ENCODE measurements around the gene ZKSCAN5. TPM values are rescaled to one million over a fixed set of nuclear protein-coding genes. Genes with fewer than 3 reads are reported as not detected.

ZKSCAN5 gene
- total and polyA plus RNA-seq, 2 donors (not counting 3 experiments of a cell fraction or from before 2014, with no cell fraction given): 4.3 to 9.7 TPM

DNA sequence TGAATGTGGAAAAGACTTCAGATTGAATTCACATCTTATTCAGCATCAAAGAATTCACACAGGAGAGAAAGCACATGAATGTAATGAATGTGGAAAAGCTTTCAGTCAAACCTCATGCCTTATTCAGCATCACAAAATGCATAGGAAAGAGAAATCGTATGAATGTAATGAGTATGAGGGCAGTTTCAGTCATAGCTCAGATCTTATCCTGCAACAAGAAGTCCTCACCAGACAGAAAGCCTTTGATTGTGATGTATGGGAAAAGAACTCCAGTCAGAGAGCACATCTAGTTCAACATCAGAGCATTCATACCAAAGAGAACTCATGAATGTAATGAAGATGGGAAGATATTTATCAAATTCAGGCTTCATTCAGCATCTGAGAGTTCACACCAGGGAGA lies 68.8 kb downstream of the ZKSCAN5 start:
- H3K9me3 ChIP-seq (replicated peaks; ENCODE audit: control insufficient read depth, insufficient read depth, low read length): no peaks in the 10 kb centered on the region
- no peak overlapping the region for H3K4me3 ChIP-seq (replicated peaks in 1 of 3; ENCODE audit: insufficient read depth in 1 of 3, low read depth in 1 of 3, low read length in 3 of 3)
- CTCF ChIA-PET: no interaction called here
- no peak for TF ChIP-seq JUN (IDR thresholded peaks at IDR 0.05; ENCODE audit: borderline replicate concordance, insufficient read depth, insufficient read length, low read depth)
- no peak for FAIRE-seq
- H3K4me2 ChIP-seq (ENCODE audit: insufficient read depth, low read length): no peak overlapping the region
- dilution Hi-C loops (cut with MboI; ENCODE audit: extremely low pct_ligation_motif_present, low sequenced_read_pairs): no loop called here
- no peaks in the 10 kb centered on the region for H3K4me1 ChIP-seq (ENCODE audit: control insufficient read depth, extremely low read depth, insufficient read depth, low read length)
- peaks cover 0 to 2% of the 10 kb centered on the region in 2 experiments for H3K36me3 ChIP-seq (ENCODE audit: control insufficient read depth in 2 of 2, extremely low read depth in 1 of 2, insufficient read depth in 2 of 2, low read length in 2 of 2)
- POLR2A ChIA-PET: no interaction called here
- H3K27me3 ChIP-seq (ENCODE audit: control insufficient read depth in 2 of 2, insufficient read depth in 2 of 2, low read length in 2 of 2): no peaks in the 10 kb centered on the region
- no peak for DNase-seq (ENCODE audit: low read depth, low spot score)
- no peak overlapping the region for H3K9ac ChIP-seq (replicated peaks; ENCODE audit: extremely low read depth, insufficient read depth, low read length)
- no peak overlapping the region for H2AFZ ChIP-seq (ENCODE audit: low read depth, low read length)
- H3K79me2 ChIP-seq (ENCODE audit: control insufficient read depth, insufficient read depth, low read length): no peaks in the 10 kb centered on the region
- H4K20me1 ChIP-seq (replicated peaks; ENCODE audit: control insufficient read depth, extremely low read depth, insufficient read depth, low read length): no peaks in the 10 kb centered on the region
- no peaks in the 10 kb centered on the region for H3K9me1 ChIP-seq (replicated peaks; ENCODE audit: control insufficient read depth, extremely low read depth, insufficient read depth, low read length)
- intact Hi-C loops (cut with micrococcal nuclease): no loop called here
- H3K27ac ChIP-seq (ENCODE audit: insufficient read depth, low read depth, low read length): no peak overlapping the region
- BruUV-seq (replicated peaks): no TSS peak

DNA sequence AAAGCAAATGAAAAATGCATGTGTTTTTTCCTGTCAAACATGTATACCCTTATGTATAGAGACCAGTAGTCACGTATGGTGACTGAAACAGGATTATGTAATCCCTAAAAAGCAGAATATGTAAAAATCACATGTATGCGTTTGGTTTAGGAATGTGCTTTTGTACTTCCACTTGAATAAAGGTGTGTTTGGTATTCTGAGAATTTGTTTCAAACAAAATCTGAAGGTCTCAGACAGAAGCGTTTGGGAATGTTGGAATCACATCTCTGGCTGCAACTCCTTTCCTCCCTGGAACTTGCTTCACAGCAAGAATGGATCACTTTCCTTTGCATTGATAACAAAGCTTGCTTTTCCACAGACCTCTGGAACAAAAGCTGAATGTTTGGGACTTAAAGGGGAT lies 71.8 kb downstream of the ZKSCAN5 start:
- peaks cover 0 to 2% of the 10 kb centered on the region in 2 experiments for H3K36me3 ChIP-seq (ENCODE audit: control insufficient read depth in 2 of 2, extremely low read depth in 1 of 2, insufficient read depth in 2 of 2, low read length in 2 of 2)
- H3K4me1 ChIP-seq (ENCODE audit: control insufficient read depth, extremely low read depth, insufficient read depth, low read length): peaks cover 6% of the 10 kb centered on the region
- no peak overlapping the region for H3K4me3 ChIP-seq (replicated peaks in 1 of 3; ENCODE audit: insufficient read depth in 1 of 3, low read depth in 1 of 3, low read length in 3 of 3)
- no peaks in the 10 kb centered on the region for H3K27me3 ChIP-seq (ENCODE audit: control insufficient read depth in 2 of 2, insufficient read depth in 2 of 2, low read length in 2 of 2)
- H3K9me3 ChIP-seq (replicated peaks; ENCODE audit: control insufficient read depth, insufficient read depth, low read length): no peaks in the 10 kb centered on the region
- ChIA-PET CTCF (interaction anchor here (0.8 kb wide), 1 partner anchor 50 kb away, joined by 3 read pairs; no protein-coding TSS in a partner anchor), POLR2A (no interaction called here)
- no peak overlapping the region for H2AFZ ChIP-seq (ENCODE audit: low read depth, low read length)
- no peaks in the 10 kb centered on the region for H4K20me1 ChIP-seq (replicated peaks; ENCODE audit: control insufficient read depth, extremely low read depth, insufficient read depth, low read length)
- H3K4me2 ChIP-seq (ENCODE audit: insufficient read depth, low read length): no peak overlapping the region
- no peak overlapping the region for H3K9ac ChIP-seq (replicated peaks; ENCODE audit: extremely low read depth, insufficient read depth, low read length)
- no peaks in the 10 kb centered on the region for H3K79me2 ChIP-seq (ENCODE audit: control insufficient read depth, insufficient read depth, low read length)
- no TSS peak for BruUV-seq (replicated peaks)
- no peak for TF ChIP-seq POLR2A (IDR thresholded peaks at IDR 0.05; ENCODE audit: low read depth, low read length)
- TF ChIP-seq, protein P1, sequence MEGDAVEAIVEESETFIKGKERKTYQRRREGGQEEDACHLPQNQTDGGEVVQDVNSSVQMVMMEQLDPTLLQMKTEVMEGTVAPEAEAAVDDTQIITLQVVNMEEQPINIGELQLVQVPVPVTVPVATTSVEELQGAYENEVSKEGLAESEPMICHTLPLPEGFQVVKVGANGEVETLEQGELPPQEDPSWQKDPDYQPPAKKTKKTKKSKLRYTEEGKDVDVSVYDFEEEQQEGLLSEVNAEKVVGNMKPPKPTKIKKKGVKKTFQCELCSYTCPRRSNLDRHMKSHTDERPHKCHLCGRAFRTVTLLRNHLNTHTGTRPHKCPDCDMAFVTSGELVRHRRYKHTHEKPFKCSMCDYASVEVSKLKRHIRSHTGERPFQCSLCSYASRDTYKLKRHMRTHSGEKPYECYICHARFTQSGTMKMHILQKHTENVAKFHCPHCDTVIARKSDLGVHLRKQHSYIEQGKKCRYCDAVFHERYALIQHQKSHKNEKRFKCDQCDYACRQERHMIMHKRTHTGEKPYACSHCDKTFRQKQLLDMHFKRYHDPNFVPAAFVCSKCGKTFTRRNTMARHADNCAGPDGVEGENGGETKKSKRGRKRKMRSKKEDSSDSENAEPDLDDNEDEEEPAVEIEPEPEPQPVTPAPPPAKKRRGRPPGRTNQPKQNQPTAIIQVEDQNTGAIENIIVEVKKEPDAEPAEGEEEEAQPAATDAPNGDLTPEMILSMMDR (IDR thresholded peaks at IDR 0.05; ENCODE audit: extremely low read depth in 1 of 2, insufficient read depth in 1 of 2, low read depth in 1 of 2, low read length in 2 of 2): no peak
- no peak for TF ChIP-seq JUN (IDR thresholded peaks at IDR 0.05; ENCODE audit: borderline replicate concordance, insufficient read depth, insufficient read length, low read depth)
- no peak for TF ChIP-seq POLR2AphosphoS5 (IDR thresholded peaks at IDR 0.05; ENCODE audit: insufficient read depth, low read depth, low read length)
- TF ChIP-seq FOS (IDR thresholded peaks at IDR 0.05; ENCODE audit: borderline replicate concordance, insufficient read depth, low read length): no peak
- TF ChIP-seq, protein P2, sequence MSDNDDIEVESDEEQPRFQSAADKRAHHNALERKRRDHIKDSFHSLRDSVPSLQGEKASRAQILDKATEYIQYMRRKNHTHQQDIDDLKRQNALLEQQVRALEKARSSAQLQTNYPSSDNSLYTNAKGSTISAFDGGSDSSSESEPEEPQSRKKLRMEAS (IDR thresholded peaks at IDR 0.05; ENCODE audit: insufficient read depth, insufficient read length): no peak
- no peak for TF ChIP-seq GATA2 (IDR thresholded peaks at IDR 0.05; ENCODE audit: insufficient read depth, insufficient read length, low read depth, low read length)
- no peak for TF ChIP-seq EZH2 (IDR thresholded peaks at IDR 0.05; ENCODE audit: borderline replicate concordance, low read depth, low read length, severe bottlenecking)
- TF ChIP-seq MYC (IDR thresholded peaks at IDR 0.05; ENCODE audit: low read depth, low read length): no peak
- DNase-seq (ENCODE audit: low read depth, low spot score): no peak
- H3K27ac ChIP-seq (ENCODE audit: insufficient read depth, low read depth, low read length): no peak overlapping the region
- intact Hi-C loops (cut with micrococcal nuclease): no loop called here
- dilution Hi-C loops (cut with MboI; ENCODE audit: extremely low pct_ligation_motif_present, low sequenced_read_pairs): no loop called here
- no peaks in the 10 kb centered on the region for H3K9me1 ChIP-seq (replicated peaks; ENCODE audit: control insufficient read depth, extremely low read depth, insufficient read depth, low read length)
- FAIRE-seq: no peak

Data from endothelial cell of umbilical vein (primary cell).